Sigmoid colon (tissue), 7 donors: Measurements from ENCODE around the gene MTA1. TPM values are rescaled to one million over a fixed set of nuclear protein-coding genes. Genes with fewer than 3 reads are reported as not detected.

Experiments
- DNase-seq: peaks from one replicate; pipeline ENCODE4 v3.0.0-alpha.2; 2019
- H3K27ac ChIP-seq, 4 donors: fragments of 200-600 bp; sonication (generic); one replicate each; pipeline ENCODE4 v1.5.1; 2016 to 2019; ENCODE audit warnings: mild to moderate bottlenecking in 1 of 4
- H3K27me3 ChIP-seq, 3 donors: fragments of 200-600 bp; sonication (generic); one replicate each; pipeline ENCODE4 v1.5.1; 2019; ENCODE audit warnings: mild to moderate bottlenecking in 1 of 3
- H3K36me3 ChIP-seq, 4 donors: fragments of 200-600 bp; sonication (generic); one replicate each; pipeline ENCODE4 v1.5.1; 2016 to 2019
- H3K4me1 ChIP-seq, 4 donors: fragments of 200-600 bp; sonication (generic); one replicate each; pipeline ENCODE4 v1.5.1; 2017 to 2019
- H3K4me3 ChIP-seq, 4 donors: fragments of 200-600 bp; sonication (generic); one replicate each; pipeline ENCODE4 v1.5.1; 2017 to 2019; ENCODE audit warnings: mild to moderate bottlenecking in 2 of 4, moderate library complexity in 1 of 4
- H3K9me3 ChIP-seq, 4 donors: fragments of 200-600 bp in 3 of 4; sonication (generic) in 3 of 4; one replicate each; pipeline versions ENCODE4 v1.5.1 to v1.6.1; 2013 to 2019
- CTCF ChIP-seq, 4 experiments: fragments of 450-650 bp in 3 of 4; fragments of 200-600 bp in 1 of 4; IDR thresholded peaks; one replicate each; pipeline ENCODE4 v1.5.1; 2016 to 2019; ENCODE audit warnings: antibody characterized with exemption in 4 of 4, mild to moderate bottlenecking in 3 of 4, moderate library complexity in 2 of 4
- EP300 ChIP-seq, 4 donors: sonication (generic); formaldehyde crosslinking; IDR thresholded peaks; one replicate each; pipeline ENCODE4 v1.6.1; 2017; ENCODE audit warnings: antibody characterized with exemption in 4 of 4
- POLR2A ChIP-seq, 2 donors: fragments of 450-650 bp; IDR thresholded peaks; one replicate each; pipeline ENCODE4 v1.6.1; 2016; ENCODE audit warnings: antibody characterized with exemption in 2 of 2, mild to moderate bottlenecking in 2 of 2, moderate library complexity in 2 of 2
- POLR2AphosphoS5 ChIP-seq, 4 donors: sonication (generic); formaldehyde crosslinking; IDR thresholded peaks; one replicate each; pipeline ENCODE4 v1.6.1; 2017; ENCODE audit warnings: antibody characterized with exemption in 4 of 4
- whole genome bisulfite sequencing, 2 donors: extraction: QIAGEN DNeasy Blood & Tissue Kit; methylation state at CpG; one replicate each; pipeline ENCODE4 v1.1.7; 2013; 5-methylcytosine and 5-hydroxymethylcytosine counted together
- intact Hi-C: fragments of 100-400 bp; cut with DNase I; formaldehyde crosslinking; loops from one replicate; pipeline ENCODE4 v1.15.1; 2023
- polyA plus RNA-seq, 3 donors: library from polyadenylated mRNA; stranded (reverse); fragments of 200-250 nt; gene quantifications; one replicate each; pipeline ENCODE4 v1.2.3, GENCODE V29; 2013
- total RNA-seq, 4 donors: library from RNA; depleted of rRNA; stranded (reverse); fragments of >200 nt; gene quantifications; one replicate each; pipeline ENCODE4 v1.1.0, GENCODE V29; 2016
- donor health status: healthy with polysubstance abuse.
- donor health status: Bipolar disorder and iron deficiency.
- donor health status: healthy.

Gene MTA1
- total and polyA plus RNA-seq, 7 donors = 14.3 to 92.8 (median 44.7) TPM

GRCh38 chr14:105473677-105474482 is 54.3 kb downstream of the MTA1 start:
- no peak for TF ChIP-seq EP300 (IDR thresholded peaks at IDR 0.05)
- no peak for TF ChIP-seq CTCF (IDR thresholded peaks at IDR 0.05)
- TF ChIP-seq POLR2A (IDR thresholded peaks at IDR 0.05) = no peak
- TF ChIP-seq POLR2AphosphoS5 (IDR thresholded peaks at IDR 0.05) = peak in 1 of 4 donors; percentile 26
- Histone ChIP-seq H3K9me3 (no peaks in the 10 kb centered on the region), H3K27me3 (peaks cover 3 to 56% (median 9%) of the 10 kb centered on the region in 3 donors), H3K27ac (peak overlapping the region; percentile 77 to 89 (median 80)), H3K4me1 (peaks cover 0 to 66% (median 61%) of the 10 kb centered on the region in 4 donors), H3K4me3 (peak overlapping the region; percentile 36 to 96 (median 64)), H3K36me3 (peaks cover 0 to 17% (median 8%) of the 10 kb centered on the region in 4 donors)
- DNase-seq = peak; percentile 92
- intact Hi-C loops = loop anchor here (10.0 kb wide), 1 partner anchor 51 kb away; the partner anchor contains the start of gene TMEM121
- 1% methylated on average over 60 of the region's 60 CpGs for WGBS, 2 donors

GRCh38 chr14:105474483-105475268 is 55.0 kb downstream of the MTA1 start, which contains the start of gene CRIP2:
CRIP2 (plus strand) TSS chr14:105474821; CDS start chr14:105474863, 42 bp downstream.
- TF ChIP-seq CTCF (IDR thresholded peaks at IDR 0.05) = no peak
- peak in 3 of 4 donors; percentile 53 to 66 (median 65) for TF ChIP-seq POLR2AphosphoS5 (IDR thresholded peaks at IDR 0.05)
- intact Hi-C loops = loop anchor here (10.0 kb wide), 1 partner anchor 50 kb away; the partner anchor contains the start of gene TMEM121
- Histone ChIP-seq H3K9me3 (no peaks in the 10 kb centered on the region), H3K27ac (peak within 1 kb of the TSS; percentile 77 to 92 (median 82)), H3K27me3 (peaks cover 3 to 61% (median 9%) of the 10 kb centered on the region in 3 donors), H3K4me1 (peaks cover 0 to 64% (median 59%) of the 10 kb centered on the region in 4 donors), H3K36me3 (peaks cover 0 to 13% (median 6%) of the 10 kb centered on the region in 4 donors), H3K4me3 (peak within 1 kb of the TSS; percentile 36 to 96 (median 64))
- no peak for DNase-seq
- WGBS, 2 donors = 1% methylated on average over 118 of the region's 118 CpGs

- DNase-seq = no peak
- Histone ChIP-seq H3K4me1 (peaks cover 0 to 72% (median 62%) of the 10 kb centered on the region in 4 donors), H3K4me3 (peak overlapping the region; percentile 34 to 96 (median 64)), H3K36me3 (peaks cover 0 to 6% (median 0%) of the 10 kb centered on the region in 4 donors), H3K27me3 (peaks cover 3 to 67% (median 9%) of the 10 kb centered on the region in 3 donors), H3K9me3 (no peaks in the 10 kb centered on the region), H3K27ac (peak overlapping the region; percentile 77 to 92 (median 82))
- TF ChIP-seq CTCF (IDR thresholded peaks at IDR 0.05) = no peak
- TF ChIP-seq POLR2AphosphoS5 (IDR thresholded peaks at IDR 0.05) = peak in 2 of 4 donors; percentile 25 to 37
- no peak for TF ChIP-seq POLR2A (IDR thresholded peaks at IDR 0.05)
- 9 to 11% methylated on average over 48 of the region's 48 CpGs for WGBS, 2 donors
- intact Hi-C loops = loop anchor here (10.0 kb wide), 1 partner anchor 49 kb away; the partner anchor contains the start of gene TMEM121
Measured at GRCh38 chr14:105475269-105476096, 55.9 kb downstream of the MTA1 start.
